Measurements from ENCODE around the gene CSNK2A3. TPM values are rescaled to one million over a fixed set of nuclear protein-coding genes. Genes with fewer than 3 reads are reported as not detected.

Gene CSNK2A3
- total and polyA plus RNA-seq, 9 of the 15 experiments (the other 6 are each of a cell fraction or from before 2014, with no cell fraction given): 0.33 to 6.1 (median 1.8) TPM

DNA sequence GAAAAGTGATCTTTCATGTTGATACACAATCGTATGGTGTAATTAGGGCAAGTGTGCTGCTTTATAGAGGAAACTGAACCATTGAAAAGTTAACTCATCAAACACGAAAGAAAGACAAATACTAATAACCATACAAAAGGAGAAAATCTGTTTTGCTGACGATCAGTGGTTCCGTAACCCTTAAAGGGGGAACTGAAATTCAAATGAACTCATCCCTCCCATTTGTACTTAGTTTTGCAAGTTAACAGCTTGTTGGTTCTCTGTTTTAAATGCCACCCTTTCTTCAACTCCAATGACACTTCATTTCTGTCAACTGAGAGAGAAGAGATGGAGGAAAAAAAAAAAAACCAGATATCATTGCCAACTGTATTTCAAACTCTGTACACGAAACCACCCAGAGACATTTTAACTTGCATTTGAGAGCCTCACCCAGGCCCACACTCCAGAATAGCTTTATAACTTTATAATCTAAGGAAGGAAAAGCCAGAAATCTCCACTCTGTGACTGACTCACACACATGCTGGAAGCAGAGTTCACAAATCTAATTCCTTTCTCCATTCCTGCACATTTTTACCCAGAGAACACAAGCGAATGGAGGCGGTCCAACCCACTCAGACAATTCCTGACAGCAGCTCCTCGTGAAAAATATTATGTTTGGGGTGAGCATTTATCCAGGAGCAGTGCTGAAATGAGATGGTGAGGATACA lies 17.4 kb upstream of the CSNK2A3 start:
- Histone ChIP-seq H3K79me2 (ENCODE audit: control insufficient read depth, insufficient read depth, low read length) (no peaks in the 10 kb centered on the region), H3K4me3 (no peak overlapping the region), H3K9me1 (ENCODE audit: control insufficient read depth, insufficient read depth, low read length) (no peaks in the 10 kb centered on the region), H3K36me3 (ENCODE audit: control insufficient read depth, insufficient read depth, low read length) (no peaks in the 10 kb centered on the region), H2AFZ (ENCODE audit: low read depth, low read length) (no peak overlapping the region), H3K4me2 (ENCODE audit: insufficient read depth, low read length) (no peak overlapping the region), H3K9ac (ENCODE audit: insufficient read depth in 1 of 2, low read depth in 2 of 2, low read length in 2 of 2) (no peak overlapping the region), H3K27me3 (ENCODE audit: control insufficient read depth in 2 of 2, insufficient read depth in 2 of 2, low read length in 2 of 2) (peaks cover 0 to 5% of the 10 kb centered on the region in 2 experiments; a peak in 2 of 5 replicates), H3K4me1 (replicated peaks in 1 of 2; ENCODE audit: control insufficient read depth in 2 of 2, insufficient read depth in 2 of 2, low read length in 2 of 2) (no peaks in the 10 kb centered on the region), H3K27ac (ENCODE audit: extremely low read depth, low read depth, low read length) (no peak overlapping the region), H4K20me1 (replicated peaks; ENCODE audit: control insufficient read depth, insufficient read depth, low read length) (no peaks in the 10 kb centered on the region), H3K9me3 (replicated peaks; ENCODE audit: control insufficient read depth, insufficient read depth, low read depth, low read length) (no peaks in the 10 kb centered on the region)
- WGBS (ENCODE audit: insufficient coverage, low coverage, missing lambda C conversion rate): 0% methylated on average over 8 of the region's 8 CpGs
- ChIA-PET POLR2A (no interaction called here), CTCF (ENCODE audit: low intra/inter-chr PET ratio) (no interaction called here)
- FAIRE-seq: no peak
- no TSS peak for BruUV-seq (replicated peaks)
- ATAC-seq: no peak
- in situ Hi-C loops (cut with MboI): no loop called here
- intact Hi-C loops (cut with micrococcal nuclease): no loop called here
- DNase-seq (ENCODE audit: extremely low read depth in 1 of 4, low spot score in 3 of 4): no peak
- TF ChIP-seq BACH1 (tag; IDR thresholded peaks at IDR 0.05) (no peak), HBP1 (CRISPR knock-in tag; IDR thresholded peaks at IDR 0.05) (no peak), HDAC2 (IDR thresholded peaks at IDR 0.05) (no peak), CBFA2T2 (conservative IDR thresholded peaks at IDR 0.05) (no peak), FOXJ2 (tag; IDR thresholded peaks at IDR 0.05) (no peak), ZKSCAN8 (CRISPR knock-in tag; IDR thresholded peaks at IDR 0.05) (no peak), C11orf30 (IDR thresholded peaks at IDR 0.05; ENCODE audit: low read depth) (no peak), TAF15 (IDR thresholded peaks at IDR 0.05; ENCODE audit: low read depth, low read length) (no peak), KDM4B (IDR thresholded peaks at IDR 0.05; ENCODE audit: borderline replicate concordance in 2 of 2, low read depth in 1 of 2) (no peak), UBTF (IDR thresholded peaks at IDR 0.05; ENCODE audit: borderline replicate concordance in 1 of 2, low read depth in 2 of 2, low read length in 2 of 2) (no peak)
- TF ChIP-seq, protein P1, sequence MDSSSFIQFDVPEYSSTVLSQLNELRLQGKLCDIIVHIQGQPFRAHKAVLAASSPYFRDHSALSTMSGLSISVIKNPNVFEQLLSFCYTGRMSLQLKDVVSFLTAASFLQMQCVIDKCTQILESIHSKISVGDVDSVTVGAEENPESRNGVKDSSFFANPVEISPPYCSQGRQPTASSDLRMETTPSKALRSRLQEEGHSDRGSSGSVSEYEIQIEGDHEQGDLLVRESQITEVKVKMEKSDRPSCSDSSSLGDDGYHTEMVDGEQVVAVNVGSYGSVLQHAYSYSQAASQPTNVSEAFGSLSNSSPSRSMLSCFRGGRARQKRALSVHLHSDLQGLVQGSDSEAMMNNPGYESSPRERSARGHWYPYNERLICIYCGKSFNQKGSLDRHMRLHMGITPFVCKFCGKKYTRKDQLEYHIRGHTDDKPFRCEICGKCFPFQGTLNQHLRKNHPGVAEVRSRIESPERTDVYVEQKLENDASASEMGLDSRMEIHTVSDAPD (CRISPR knock-in tag; IDR thresholded peaks at IDR 0.05): no peak
- TF ChIP-seq, protein P2, sequence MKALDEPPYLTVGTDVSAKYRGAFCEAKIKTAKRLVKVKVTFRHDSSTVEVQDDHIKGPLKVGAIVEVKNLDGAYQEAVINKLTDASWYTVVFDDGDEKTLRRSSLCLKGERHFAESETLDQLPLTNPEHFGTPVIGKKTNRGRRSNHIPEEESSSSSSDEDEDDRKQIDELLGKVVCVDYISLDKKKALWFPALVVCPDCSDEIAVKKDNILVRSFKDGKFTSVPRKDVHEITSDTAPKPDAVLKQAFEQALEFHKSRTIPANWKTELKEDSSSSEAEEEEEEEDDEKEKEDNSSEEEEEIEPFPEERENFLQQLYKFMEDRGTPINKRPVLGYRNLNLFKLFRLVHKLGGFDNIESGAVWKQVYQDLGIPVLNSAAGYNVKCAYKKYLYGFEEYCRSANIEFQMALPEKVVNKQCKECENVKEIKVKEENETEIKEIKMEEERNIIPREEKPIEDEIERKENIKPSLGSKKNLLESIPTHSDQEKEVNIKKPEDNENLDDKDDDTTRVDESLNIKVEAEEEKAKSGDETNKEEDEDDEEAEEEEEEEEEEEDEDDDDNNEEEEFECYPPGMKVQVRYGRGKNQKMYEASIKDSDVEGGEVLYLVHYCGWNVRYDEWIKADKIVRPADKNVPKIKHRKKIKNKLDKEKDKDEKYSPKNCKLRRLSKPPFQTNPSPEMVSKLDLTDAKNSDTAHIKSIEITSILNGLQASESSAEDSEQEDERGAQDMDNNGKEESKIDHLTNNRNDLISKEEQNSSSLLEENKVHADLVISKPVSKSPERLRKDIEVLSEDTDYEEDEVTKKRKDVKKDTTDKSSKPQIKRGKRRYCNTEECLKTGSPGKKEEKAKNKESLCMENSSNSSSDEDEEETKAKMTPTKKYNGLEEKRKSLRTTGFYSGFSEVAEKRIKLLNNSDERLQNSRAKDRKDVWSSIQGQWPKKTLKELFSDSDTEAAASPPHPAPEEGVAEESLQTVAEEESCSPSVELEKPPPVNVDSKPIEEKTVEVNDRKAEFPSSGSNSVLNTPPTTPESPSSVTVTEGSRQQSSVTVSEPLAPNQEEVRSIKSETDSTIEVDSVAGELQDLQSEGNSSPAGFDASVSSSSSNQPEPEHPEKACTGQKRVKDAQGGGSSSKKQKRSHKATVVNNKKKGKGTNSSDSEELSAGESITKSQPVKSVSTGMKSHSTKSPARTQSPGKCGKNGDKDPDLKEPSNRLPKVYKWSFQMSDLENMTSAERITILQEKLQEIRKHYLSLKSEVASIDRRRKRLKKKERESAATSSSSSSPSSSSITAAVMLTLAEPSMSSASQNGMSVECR (CRISPR knock-in tag; IDR thresholded peaks at IDR 0.05): no peak

All from K562 (cell line).